Rectal smooth muscle tissue (tissue), 1 donor: Measurements from ENCODE around the gene NUP160.
"Not testable (repeated sequence)": the region's sequence is repeated elsewhere in the genome, so short reads cannot be mapped to it uniquely, and the experiment has no call there.

Experiments used
- H3K27ac ChIP-seq: one replicate; pipeline ENCODE4 v1.7.0; 2013; ENCODE audit warnings: low read depth, low read length, inconsistent platforms
- H3K27me3 ChIP-seq: one replicate; pipeline ENCODE4 v1.7.0; 2013; ENCODE audit warnings: low read length; ENCODE audit not compliant: control insufficient read depth, insufficient read depth
- H3K36me3 ChIP-seq: one replicate; pipeline ENCODE4 v1.7.0; 2013; ENCODE audit warnings: low read length; ENCODE audit not compliant: control insufficient read depth, insufficient read depth
- H3K4me1 ChIP-seq: one replicate; pipeline ENCODE4 v1.7.0; 2013; ENCODE audit warnings: low read length; ENCODE audit not compliant: control insufficient read depth, insufficient read depth
- H3K4me3 ChIP-seq: one replicate; pipeline ENCODE4 v1.7.0; 2013; ENCODE audit warnings: low read length
- H3K9ac ChIP-seq: one replicate; pipeline ENCODE4 v1.7.0; 2013; ENCODE audit warnings: low read length

NUP160 gene, protein sequence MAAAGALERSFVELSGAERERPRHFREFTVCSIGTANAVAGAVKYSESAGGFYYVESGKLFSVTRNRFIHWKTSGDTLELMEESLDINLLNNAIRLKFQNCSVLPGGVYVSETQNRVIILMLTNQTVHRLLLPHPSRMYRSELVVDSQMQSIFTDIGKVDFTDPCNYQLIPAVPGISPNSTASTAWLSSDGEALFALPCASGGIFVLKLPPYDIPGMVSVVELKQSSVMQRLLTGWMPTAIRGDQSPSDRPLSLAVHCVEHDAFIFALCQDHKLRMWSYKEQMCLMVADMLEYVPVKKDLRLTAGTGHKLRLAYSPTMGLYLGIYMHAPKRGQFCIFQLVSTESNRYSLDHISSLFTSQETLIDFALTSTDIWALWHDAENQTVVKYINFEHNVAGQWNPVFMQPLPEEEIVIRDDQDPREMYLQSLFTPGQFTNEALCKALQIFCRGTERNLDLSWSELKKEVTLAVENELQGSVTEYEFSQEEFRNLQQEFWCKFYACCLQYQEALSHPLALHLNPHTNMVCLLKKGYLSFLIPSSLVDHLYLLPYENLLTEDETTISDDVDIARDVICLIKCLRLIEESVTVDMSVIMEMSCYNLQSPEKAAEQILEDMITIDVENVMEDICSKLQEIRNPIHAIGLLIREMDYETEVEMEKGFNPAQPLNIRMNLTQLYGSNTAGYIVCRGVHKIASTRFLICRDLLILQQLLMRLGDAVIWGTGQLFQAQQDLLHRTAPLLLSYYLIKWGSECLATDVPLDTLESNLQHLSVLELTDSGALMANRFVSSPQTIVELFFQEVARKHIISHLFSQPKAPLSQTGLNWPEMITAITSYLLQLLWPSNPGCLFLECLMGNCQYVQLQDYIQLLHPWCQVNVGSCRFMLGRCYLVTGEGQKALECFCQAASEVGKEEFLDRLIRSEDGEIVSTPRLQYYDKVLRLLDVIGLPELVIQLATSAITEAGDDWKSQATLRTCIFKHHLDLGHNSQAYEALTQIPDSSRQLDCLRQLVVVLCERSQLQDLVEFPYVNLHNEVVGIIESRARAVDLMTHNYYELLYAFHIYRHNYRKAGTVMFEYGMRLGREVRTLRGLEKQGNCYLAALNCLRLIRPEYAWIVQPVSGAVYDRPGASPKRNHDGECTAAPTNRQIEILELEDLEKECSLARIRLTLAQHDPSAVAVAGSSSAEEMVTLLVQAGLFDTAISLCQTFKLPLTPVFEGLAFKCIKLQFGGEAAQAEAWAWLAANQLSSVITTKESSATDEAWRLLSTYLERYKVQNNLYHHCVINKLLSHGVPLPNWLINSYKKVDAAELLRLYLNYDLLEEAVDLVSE (N-terminal part only)

GRCh38 chr11:47847892-47848699, at the start of gene NUP160:
Gene NUP160, minus strand, starts transcription at chr11:47848350. Its CDS starts 32 bp downstream, at chr11:47848318.
- peaks cover 10% of the 10 kb centered on the region for H3K4me1 ChIP-seq
- H3K27ac ChIP-seq = peak within 1 kb of the TSS; percentile 84

DNA sequence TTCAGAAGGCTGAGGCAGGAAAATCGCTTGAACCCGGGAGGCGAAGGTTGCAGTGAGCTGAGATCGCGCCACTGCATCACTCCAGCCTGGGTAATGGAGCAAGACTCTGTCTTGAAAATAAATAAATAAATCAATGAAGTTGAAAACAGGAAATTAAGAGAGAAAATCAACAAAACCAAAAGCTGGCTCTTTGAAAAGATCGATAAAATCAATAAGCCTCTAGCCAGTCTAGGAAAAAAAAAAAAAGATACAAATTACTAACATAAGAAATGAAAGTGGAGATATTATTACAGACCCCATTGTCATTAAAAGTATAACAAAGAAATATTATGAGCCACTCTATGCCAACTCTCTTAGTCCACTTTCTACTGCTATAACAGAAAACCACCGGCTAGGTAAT, 48.0 kb upstream of the NUP160 start:
- H3K9ac ChIP-seq = no peak overlapping the region
- H3K27me3 ChIP-seq = no peaks in the 10 kb centered on the region
- no peaks in the 10 kb centered on the region for H3K4me1 ChIP-seq
- H3K4me3 ChIP-seq = no peak overlapping the region
- no peaks in the 10 kb centered on the region for H3K36me3 ChIP-seq
- no peak overlapping the region for H3K27ac ChIP-seq

More at GRCh38 chr11:47847892-47848699, at the start of gene NUP160:
- no peaks in the 10 kb centered on the region for H3K27me3 ChIP-seq
- peak within 1 kb of the TSS; percentile 94 for H3K9ac ChIP-seq
- H3K4me3 ChIP-seq = peak within 1 kb of the TSS; percentile 94
- H3K36me3 ChIP-seq = peaks cover 8% of the 10 kb centered on the region

DNA sequence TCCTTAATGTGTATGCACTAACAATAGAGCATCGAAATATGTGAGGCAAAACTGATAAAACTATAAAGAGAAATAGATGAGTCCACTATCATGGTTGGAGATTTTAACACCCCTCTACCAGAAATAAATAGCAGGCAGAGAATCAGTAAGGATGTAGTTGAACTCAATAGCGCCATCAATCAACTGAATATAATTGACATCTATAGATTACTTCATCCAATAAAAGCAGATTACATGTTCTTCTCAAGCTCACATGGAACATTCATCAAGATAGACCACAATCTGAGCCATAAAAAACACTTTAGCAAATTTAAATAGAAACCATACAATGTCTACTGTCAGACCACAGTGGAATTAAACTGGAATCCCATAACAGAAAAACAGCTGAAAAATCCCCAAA, 46.9 kb upstream of the NUP160 start:
- H3K27ac ChIP-seq = no peak overlapping the region
- H3K4me3 ChIP-seq = no peak overlapping the region
- H3K36me3 ChIP-seq = no peaks in the 10 kb centered on the region
- no peak overlapping the region for H3K9ac ChIP-seq
- no peaks in the 10 kb centered on the region for H3K27me3 ChIP-seq
- H3K4me1 ChIP-seq = no peaks in the 10 kb centered on the region

DNA sequence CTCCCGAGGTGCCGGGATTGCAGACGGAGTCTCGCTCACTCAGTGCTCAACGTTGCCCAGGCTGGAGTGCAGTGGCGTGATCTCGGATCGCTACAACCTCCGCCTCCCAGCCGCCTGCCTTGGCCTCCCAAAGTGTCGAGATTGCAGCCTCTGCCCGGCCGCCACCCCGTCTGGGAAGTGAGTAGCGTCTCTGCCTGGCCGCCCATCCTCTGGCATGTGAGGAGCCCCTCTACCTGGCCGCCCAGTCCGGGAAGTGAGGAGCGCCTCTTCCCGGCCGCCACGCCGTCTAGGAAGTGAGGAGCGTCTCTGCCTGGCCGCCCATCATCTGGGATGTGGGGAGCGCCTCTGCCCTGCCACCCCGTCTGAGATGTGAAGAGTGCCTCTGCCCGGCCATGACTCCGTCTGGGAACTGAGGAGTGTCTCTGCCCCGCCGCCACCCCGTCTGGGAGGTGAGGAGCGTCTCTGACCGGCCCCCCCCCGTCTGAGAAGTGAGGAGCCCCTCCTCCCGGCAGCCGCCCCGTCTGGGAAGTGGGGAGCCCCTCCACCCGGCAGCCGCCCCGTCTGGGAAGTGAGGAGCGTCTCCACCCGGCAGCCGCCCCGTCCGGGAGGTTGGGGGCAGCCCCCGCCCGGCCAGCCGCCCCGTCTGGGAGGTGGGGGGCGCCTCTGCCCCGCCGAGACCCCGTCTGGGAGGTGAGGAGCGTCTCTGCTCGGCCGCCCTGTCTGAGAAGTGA, 44.6 kb upstream of the NUP160 start:
- not testable (repeated sequence) for H3K36me3 ChIP-seq, H3K4me1 ChIP-seq, H3K27me3 ChIP-seq, H3K27ac ChIP-seq, H3K9ac ChIP-seq, H3K4me3 ChIP-seq

DNA sequence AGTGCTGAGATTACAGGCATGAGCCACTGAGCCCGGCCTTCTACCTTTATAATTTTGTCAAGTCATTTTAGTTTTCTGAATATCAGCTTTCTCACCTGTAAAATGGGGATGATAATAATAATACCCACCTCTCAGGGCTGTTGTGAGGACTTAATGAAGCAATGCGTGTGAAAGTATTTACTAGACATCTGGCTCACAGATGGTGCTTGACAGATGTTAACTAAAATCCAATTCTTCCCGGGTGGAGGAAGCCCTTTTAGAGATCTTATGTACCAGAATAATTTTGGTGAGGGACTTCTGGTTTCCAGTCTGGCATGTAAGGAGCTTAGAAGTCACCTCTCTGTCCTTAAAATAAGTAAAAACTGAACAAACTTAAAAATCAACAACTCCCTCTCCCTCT, 43.7 kb upstream of the NUP160 start:
- Histone ChIP-seq H3K27ac (no peak overlapping the region), H3K9ac (no peak overlapping the region), H3K27me3 (no peaks in the 10 kb centered on the region), H3K36me3 (no peaks in the 10 kb centered on the region), H3K4me1 (no peaks in the 10 kb centered on the region), H3K4me3 (no peak overlapping the region)

GRCh38 chr11:47889714-47890441, 41.7 kb upstream of the NUP160 start:
- Histone ChIP-seq H3K4me1 (no peaks in the 10 kb centered on the region), H3K36me3 (no peaks in the 10 kb centered on the region), H3K27me3 (no peaks in the 10 kb centered on the region), H3K27ac (no peak overlapping the region), H3K4me3 (no peak overlapping the region), H3K9ac (no peak overlapping the region)

DNA sequence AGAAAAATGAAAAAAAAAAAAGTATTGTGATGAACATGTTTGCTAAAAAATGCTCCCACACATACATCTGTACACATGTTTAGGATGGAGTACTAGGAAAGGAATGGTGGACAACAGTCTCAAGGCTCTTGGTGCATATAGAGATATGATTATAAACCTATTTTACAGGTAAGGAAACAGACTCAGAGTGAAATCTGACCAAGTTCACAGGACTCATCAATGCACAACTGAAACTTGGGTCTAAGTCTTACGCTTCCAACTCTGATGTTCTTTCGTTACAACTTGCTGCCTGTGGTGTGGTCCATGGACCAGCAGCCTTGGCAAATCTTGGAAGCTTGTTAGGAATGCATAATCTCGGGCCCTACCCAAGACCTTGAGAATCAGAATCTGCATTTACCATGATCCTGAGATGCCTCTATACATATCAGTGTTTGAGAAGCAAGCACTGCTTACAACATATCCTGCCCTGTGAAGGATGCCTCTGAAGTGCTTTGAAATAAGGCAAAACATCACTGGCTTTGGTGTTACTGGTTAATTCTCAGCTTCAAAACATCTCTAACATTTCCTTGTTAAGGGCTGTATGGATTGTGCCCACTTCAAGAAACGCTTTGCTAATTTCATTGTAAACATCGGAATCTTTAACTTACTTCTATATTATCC, 39.9 kb upstream of the NUP160 start:
- Histone ChIP-seq H3K9ac (no peak overlapping the region), H3K27ac (no peak overlapping the region), H3K4me1 (no peaks in the 10 kb centered on the region), H3K36me3 (no peaks in the 10 kb centered on the region), H3K27me3 (no peaks in the 10 kb centered on the region), H3K4me3 (no peak overlapping the region)

- H3K27me3 ChIP-seq = no peaks in the 10 kb centered on the region
- H3K9ac ChIP-seq = no peak overlapping the region
- H3K27ac ChIP-seq = peak overlapping the region; percentile 7
- H3K4me3 ChIP-seq = no peak overlapping the region
- H3K4me1 ChIP-seq = no peaks in the 10 kb centered on the region
- H3K36me3 ChIP-seq = no peaks in the 10 kb centered on the region
These were observed 37.9 kb upstream of the NUP160 start for GRCh38 chr11:47886096-47886495.

- not testable (repeated sequence) for H3K4me3 ChIP-seq, H3K27ac ChIP-seq, H3K4me1 ChIP-seq, H3K9ac ChIP-seq, H3K36me3 ChIP-seq, H3K27me3 ChIP-seq
These were observed 34.3 kb upstream of the NUP160 start for GRCh38 chr11:47882437-47882836.

DNA sequence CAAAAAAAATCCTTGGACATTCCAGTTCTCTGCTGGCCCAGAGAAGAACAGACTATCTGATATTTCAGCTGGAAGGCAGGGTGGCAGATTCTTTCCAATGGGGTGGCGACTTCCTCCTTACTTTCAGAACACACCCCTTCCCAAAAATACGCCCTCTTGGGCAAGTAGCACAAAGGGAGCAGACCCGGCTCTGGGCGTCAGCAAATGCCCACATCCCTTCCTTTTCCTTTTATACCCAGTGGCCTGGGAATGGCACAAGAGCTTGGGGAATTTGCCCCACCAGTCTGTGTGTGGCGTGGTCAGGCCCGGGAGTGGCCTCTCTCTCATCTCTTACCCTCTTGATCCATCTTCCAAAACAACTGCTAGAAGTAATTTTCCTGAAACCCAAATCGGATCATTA, 33.0 kb upstream of the NUP160 start:
- Histone ChIP-seq H3K27ac (no peak overlapping the region), H3K4me1 (no peaks in the 10 kb centered on the region), H3K4me3 (no peak overlapping the region), H3K36me3 (no peaks in the 10 kb centered on the region), H3K9ac (no peak overlapping the region), H3K27me3 (no peaks in the 10 kb centered on the region)
